Gastrocnemius medialis (tissue), 4 donors: ENCODE measurements around the gene NDRG4.

Source experiments
- CTCF ChIP-seq, 5 experiments: fragments of 450-650 bp in 3 of 5; fragments of 200-600 bp in 2 of 5; sonication (generic) in 2 of 5; IDR thresholded peaks in 4 of 5; conservative IDR thresholded peaks in 1 of 5; 1 replicate in 4 of 5; 2 replicates in 1 of 5; pipeline ENCODE4 v1.5.1; 2016 to 2019; ENCODE audit warnings: antibody characterized with exemption in 5 of 5, mild to moderate bottlenecking in 3 of 5, moderate library complexity in 3 of 5
- POLR2A ChIP-seq, 2 donors: fragments of 450-650 bp; IDR thresholded peaks; one replicate each; pipeline ENCODE4 v1.6.1; 2017; ENCODE audit warnings: antibody characterized with exemption in 2 of 2, mild to moderate bottlenecking in 2 of 2, moderate library complexity in 2 of 2

GRCh38 chr16:58508671-58509251 is 8.8 kb downstream of the NDRG4 start:
- TF ChIP-seq CTCF (IDR thresholded peaks at IDR 0.05 in 4 of 5, conservative IDR thresholded peaks at IDR 0.05 in 1 of 5) (no peak), POLR2A (IDR thresholded peaks at IDR 0.05) (no peak)
